HUES64 (cell line): ENCODE data around the gene GPATCH2.

Source experiments
- H3K27ac ChIP-seq: 2 replicates; pipeline ENCODE4 v1.7.0; 2013; ENCODE audit warnings: low read depth, low read length, inconsistent platforms
- H3K27me3 ChIP-seq: 2 replicates; pipeline ENCODE4 v1.6.1; 2013; ENCODE audit warnings: mild to moderate bottlenecking, low read length; ENCODE audit not compliant: insufficient read depth
- H3K36me3 ChIP-seq: 2 replicates; pipeline ENCODE4 v1.6.1; 2013; ENCODE audit warnings: mild to moderate bottlenecking, low read length; ENCODE audit not compliant: insufficient read depth
- H3K4me1 ChIP-seq: 2 replicates; pipeline ENCODE4 v1.6.1; 2013; ENCODE audit warnings: mild to moderate bottlenecking, low read length, moderate library complexity; ENCODE audit not compliant: insufficient read depth
- H3K4me3 ChIP-seq: 2 replicates; pipeline ENCODE4 v1.5.1; 2013; ENCODE audit warnings: mild to moderate bottlenecking, low read length, moderate library complexity
- H3K9ac ChIP-seq: 2 replicates; pipeline ENCODE4 v1.6.1; 2013; ENCODE audit warnings: mild to moderate bottlenecking, low read depth, low read length
- H3K9me3 ChIP-seq: 2 replicates; pipeline ENCODE4 v1.6.1; 2013; ENCODE audit warnings: low read depth, low read length; ENCODE audit not compliant: insufficient read depth
- WGBS: fragments of 150-250, 120-280 bp; methylation state at CpG from one replicate; pipeline ENCODE4 v1.1.7; 2013; ENCODE audit warnings: missing lambda C conversion rate; 5-methylcytosine and 5-hydroxymethylcytosine counted together

Gene GPATCH2

GRCh38 chr1:217482356-217483102 is 148.4 kb downstream of the GPATCH2 start:
- Histone ChIP-seq H3K27me3 (no peaks in the 10 kb centered on the region), H3K9me3 (no peaks in the 10 kb centered on the region), H3K9ac (no peak overlapping the region), H3K27ac (no peak overlapping the region), H3K4me1 (no peaks in the 10 kb centered on the region), H3K4me3 (no peak overlapping the region), H3K36me3 (no peaks in the 10 kb centered on the region)
- WGBS: 85% methylated on average over 2 of the region's 3 CpGs

- Histone ChIP-seq H3K9ac (no peak overlapping the region), H3K4me3 (no peak overlapping the region), H3K9me3 (no peaks in the 10 kb centered on the region), H3K36me3 (no peaks in the 10 kb centered on the region), H3K4me1 (no peaks in the 10 kb centered on the region), H3K27ac (no peak overlapping the region), H3K27me3 (no peaks in the 10 kb centered on the region)
Observed at GRCh38 chr1:217478450-217478849, 152.4 kb downstream of the GPATCH2 start.

DNA sequence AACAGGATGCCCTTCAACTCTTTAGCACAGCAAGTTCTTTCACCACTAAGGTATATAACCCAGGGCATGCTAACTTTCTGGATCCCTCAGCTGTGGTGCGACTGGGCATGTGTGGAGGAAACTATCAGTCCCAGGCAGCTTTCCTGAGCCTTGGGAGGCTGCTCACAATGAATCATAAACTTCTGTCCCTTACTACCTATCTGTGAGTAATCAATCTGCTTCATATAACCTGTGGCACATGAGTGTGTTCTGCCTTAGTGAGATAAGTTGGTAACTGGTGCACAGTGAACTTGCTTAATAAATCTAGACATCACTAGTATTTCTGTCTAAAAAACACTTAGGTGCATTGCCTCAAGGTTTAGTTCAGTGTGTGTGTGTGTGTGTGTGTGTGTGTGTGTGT is 158.0 kb downstream of the GPATCH2 start:
- H3K9ac ChIP-seq: no peak overlapping the region
- H3K27me3 ChIP-seq: no peaks in the 10 kb centered on the region
- H3K36me3 ChIP-seq: no peaks in the 10 kb centered on the region
- whole genome bisulfite sequencing: 95% methylated on average over 1 of the region's 1 CpG
- H3K4me1 ChIP-seq: no peaks in the 10 kb centered on the region
- H3K27ac ChIP-seq: no peak overlapping the region
- no peak overlapping the region for H3K4me3 ChIP-seq
- no peaks in the 10 kb centered on the region for H3K9me3 ChIP-seq

DNA sequence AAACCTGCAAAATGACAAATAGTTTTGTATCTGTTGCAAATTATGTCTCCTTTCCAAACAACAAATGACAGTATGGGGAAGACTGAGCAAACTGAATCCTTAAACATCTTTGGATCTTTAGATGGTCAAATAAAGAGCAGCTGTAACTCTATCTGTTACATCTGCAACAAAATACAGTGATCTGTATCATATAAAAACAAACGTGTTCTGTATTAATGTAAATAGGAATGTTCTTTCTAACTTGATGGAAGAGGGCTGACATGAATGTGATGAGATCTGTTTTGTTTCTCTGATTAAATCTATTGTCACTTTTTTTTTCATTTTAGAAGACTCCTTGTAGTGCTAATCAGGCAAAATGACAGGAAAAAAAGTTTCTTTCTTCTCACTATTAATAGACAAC is 159.5 kb downstream of the GPATCH2 start:
- no peaks in the 10 kb centered on the region for H3K4me1 ChIP-seq
- 82% methylated on average over 1 of the region's 1 CpG for WGBS
- no peaks in the 10 kb centered on the region for H3K27me3 ChIP-seq
- H3K9ac ChIP-seq: no peak overlapping the region
- no peaks in the 10 kb centered on the region for H3K36me3 ChIP-seq
- H3K27ac ChIP-seq: no peak overlapping the region
- H3K4me3 ChIP-seq: no peak overlapping the region
- H3K9me3 ChIP-seq: no peaks in the 10 kb centered on the region

DNA sequence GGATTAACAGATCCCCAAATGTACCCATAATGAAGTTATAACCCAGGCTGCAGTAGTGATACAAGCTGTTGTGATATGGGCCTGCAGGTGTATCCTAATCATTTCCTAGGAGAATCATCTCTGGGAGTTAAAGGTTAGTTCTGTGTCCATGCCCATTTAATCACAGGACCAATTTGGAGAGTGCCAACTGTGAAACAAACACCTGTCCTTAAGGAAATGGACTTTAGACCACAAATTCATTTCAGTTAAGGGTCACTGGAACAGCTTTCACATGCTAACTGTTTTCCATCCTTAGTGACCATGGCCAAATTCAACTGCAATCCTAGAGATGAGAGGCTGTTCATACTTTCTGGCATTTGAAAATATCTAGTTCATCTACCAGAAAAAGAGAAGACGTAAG is 160.9 kb downstream of the GPATCH2 start:
- no peak overlapping the region for H3K4me3 ChIP-seq

DNA sequence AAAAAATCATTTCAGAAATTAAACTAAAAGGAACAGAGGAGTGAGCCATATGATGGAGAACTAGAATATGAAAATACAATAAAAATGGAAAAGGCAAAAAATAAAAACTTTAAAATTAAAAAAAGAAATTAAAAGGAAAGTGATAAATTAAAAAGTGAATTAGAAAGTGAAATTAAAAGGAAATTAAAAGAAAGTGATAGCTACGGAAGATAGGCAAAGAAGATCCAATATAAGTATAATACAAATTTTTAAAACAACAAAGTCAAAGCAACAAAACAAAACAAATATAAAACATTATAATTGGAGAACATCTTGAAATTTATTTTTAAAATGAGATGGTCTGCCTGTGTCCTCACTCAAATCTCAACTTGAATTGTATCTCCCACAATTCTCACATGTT is 165.8 kb downstream of the GPATCH2 start:
- WGBS: no CpG with 5 or more reads among the region's 1 CpG
- no peak overlapping the region for H3K9ac ChIP-seq
- H3K9me3 ChIP-seq: peaks cover 6% of the 10 kb centered on the region; the same call in 1 of the 2 replicates
- H3K4me3 ChIP-seq: no peak overlapping the region
- H3K36me3 ChIP-seq: 0 out of 2 replicates have a peak, but pooled peaks cover 2% of the 10 kb centered on the region
- no peak overlapping the region for H3K27ac ChIP-seq
- no peaks in the 10 kb centered on the region for H3K4me1 ChIP-seq
- no peaks in the 10 kb centered on the region for H3K27me3 ChIP-seq

More for the DNA sequence above, 160.9 kb downstream of the GPATCH2 start:
- no peak overlapping the region for H3K9ac ChIP-seq
- H3K36me3 ChIP-seq: 0 out of 2 replicates have a peak, but pooled peaks cover 2% of the 10 kb centered on the region
- H3K27me3 ChIP-seq: no peaks in the 10 kb centered on the region
- no peaks in the 10 kb centered on the region for H3K4me1 ChIP-seq
- H3K27ac ChIP-seq: no peak overlapping the region
- no CpG with 5 or more reads among the region's 1 CpG for WGBS
- H3K9me3 ChIP-seq: peaks cover 6% of the 10 kb centered on the region; the same call in 1 of the 2 replicates

GRCh38 chr1:217462666-217463065 is 168.2 kb downstream of the GPATCH2 start:
- Histone ChIP-seq H3K4me1 (no peaks in the 10 kb centered on the region), H3K9me3 (peaks cover 6% of the 10 kb centered on the region; the same call in 1 of the 2 replicates), H3K27me3 (no peaks in the 10 kb centered on the region), H3K9ac (no peak overlapping the region), H3K36me3 (0 out of 2 replicates have a peak, but pooled peaks cover 2% of the 10 kb centered on the region), H3K4me3 (no peak overlapping the region), H3K27ac (no peak overlapping the region)
- WGBS: no CpG with 5 or more reads among the region's 1 CpG

- 0 out of 2 replicates have a peak, but pooled peaks cover 2% of the 10 kb centered on the region for H3K36me3 ChIP-seq
- peaks cover 6% of the 10 kb centered on the region; the same call in 1 of the 2 replicates for H3K9me3 ChIP-seq
- no peak overlapping the region for H3K27ac ChIP-seq
- H3K4me3 ChIP-seq: no peak overlapping the region
- H3K9ac ChIP-seq: no peak overlapping the region
- WGBS: 100% methylated on average over 2 of the region's 2 CpGs
- no peaks in the 10 kb centered on the region for H3K4me1 ChIP-seq
- H3K27me3 ChIP-seq: no peaks in the 10 kb centered on the region
Observed at GRCh38 chr1:217462159-217462558, 168.7 kb downstream of the GPATCH2 start.

- H3K27ac ChIP-seq: no peak overlapping the region
- no peak overlapping the region for H3K9ac ChIP-seq
- H3K27me3 ChIP-seq: no peaks in the 10 kb centered on the region
- no peaks in the 10 kb centered on the region for H3K9me3 ChIP-seq
- no peak overlapping the region for H3K4me3 ChIP-seq
- no peaks in the 10 kb centered on the region for H3K4me1 ChIP-seq
- 96% methylated on average over 1 of the region's 2 CpGs for WGBS
- H3K36me3 ChIP-seq: no peaks in the 10 kb centered on the region
Observed at GRCh38 chr1:217457016-217457415, 173.9 kb downstream of the GPATCH2 start.

- no peaks in the 10 kb centered on the region for H3K9me3 ChIP-seq
- no peak overlapping the region for H3K27ac ChIP-seq
- no peak overlapping the region for H3K4me3 ChIP-seq
- no peaks in the 10 kb centered on the region for H3K4me1 ChIP-seq
- WGBS: 93% methylated on average over 2 of the region's 2 CpGs
- H3K36me3 ChIP-seq: no peaks in the 10 kb centered on the region
- no peaks in the 10 kb centered on the region for H3K27me3 ChIP-seq
- H3K9ac ChIP-seq: no peak overlapping the region
Observed at GRCh38 chr1:217456261-217456660, 174.6 kb downstream of the GPATCH2 start.

GRCh38 chr1:217453816-217454215 is 177.1 kb downstream of the GPATCH2 start:
- 91% methylated on average over 4 of the region's 4 CpGs for WGBS
- H3K4me1 ChIP-seq: no peaks in the 10 kb centered on the region
- no peaks in the 10 kb centered on the region for H3K27me3 ChIP-seq
- no peak overlapping the region for H3K4me3 ChIP-seq
- no peak overlapping the region for H3K27ac ChIP-seq
- no peak overlapping the region for H3K9ac ChIP-seq
- no peaks in the 10 kb centered on the region for H3K36me3 ChIP-seq
- no peaks in the 10 kb centered on the region for H3K9me3 ChIP-seq
